Measurements from ENCODE around the gene RNF126. TPM values are rescaled to one million over a fixed set of nuclear protein-coding genes. Genes with fewer than 3 reads are reported as not detected.

RNF126 gene
- total RNA-seq, 2 experiments from 2014 or later, result 80.6 to 82.2 TPM

DNA sequence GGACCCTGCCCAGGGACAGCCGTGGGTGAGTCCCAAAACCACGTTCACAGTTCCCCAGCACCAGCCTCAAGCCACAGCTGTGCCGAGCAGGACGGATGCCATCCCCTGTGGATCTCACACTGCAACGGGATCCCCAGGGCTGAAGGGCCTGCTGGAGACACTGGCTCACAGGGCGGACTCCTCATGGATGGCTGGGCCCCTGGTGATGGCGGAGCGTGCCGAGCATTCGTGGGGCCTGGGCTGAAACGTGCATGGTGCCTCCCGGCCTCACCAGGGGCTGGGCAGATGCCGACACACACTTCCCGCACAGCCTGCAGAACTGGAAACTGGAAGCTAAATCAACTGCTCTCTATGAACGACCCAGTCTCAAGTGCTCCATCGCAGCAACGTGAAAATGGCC is 9.6 kb downstream of the RNF126 start:
- H3K36me3 Mint-ChIP-seq (ENCODE audit: low read depth), result peaks cover 38% of the 10 kb centered on the region
- POLR2A ChIA-PET, result no interaction called here
- CTCF ChIA-PET, result no interaction called here

GRCh38 chr19:652467-653389 is 10.3 kb downstream of the RNF126 start:
- Mint-ChIP-seq H3K27ac (no peak overlapping the region), H3K27me3 (no peaks in the 10 kb centered on the region), H3K4me1 (peaks cover 21% of the 10 kb centered on the region), H3K36me3 (ENCODE audit: low read depth) (peaks cover 41% of the 10 kb centered on the region), H3K4me3 (no peak overlapping the region), H3K9me3 (no peaks in the 10 kb centered on the region)
- CTCF ChIA-PET, result no interaction called here
- POLR2A ChIA-PET, result interaction anchor here (0.6 kb wide), 1 partner anchor 1252 kb away, joined by 3 read pairs; no protein-coding TSS in a partner anchor
- no peak for DNase-seq

More for the DNA sequence above, 9.6 kb downstream of the RNF126 start:
- no peak for DNase-seq
- no peak overlapping the region for H3K27ac Mint-ChIP-seq
- H3K9me3 Mint-ChIP-seq, result no peaks in the 10 kb centered on the region
- H3K4me3 Mint-ChIP-seq, result no peak overlapping the region
- H3K27me3 Mint-ChIP-seq, result no peaks in the 10 kb centered on the region
- H3K4me1 Mint-ChIP-seq, result peaks cover 23% of the 10 kb centered on the region

DNA sequence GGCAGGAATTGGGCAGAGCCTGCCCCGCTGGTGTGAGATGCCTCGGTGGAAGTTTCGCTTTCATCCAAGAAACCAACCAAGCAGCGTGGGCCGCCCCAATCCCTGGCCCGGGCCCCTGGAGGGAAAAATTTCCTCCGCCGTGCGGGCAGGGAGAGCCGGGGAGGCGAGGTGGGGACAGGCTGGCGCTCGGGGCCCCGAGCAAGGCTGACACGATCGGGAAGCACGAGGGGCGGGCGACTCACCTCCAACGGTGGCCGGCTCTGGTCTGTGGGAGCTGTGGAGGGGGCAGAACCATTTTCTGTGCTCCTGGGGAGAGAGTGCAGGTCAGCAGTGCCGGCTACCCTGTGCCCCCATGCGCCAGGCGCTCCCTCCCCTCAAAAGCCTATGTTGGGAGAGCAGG is 11.0 kb downstream of the RNF126 start:
- Mint-ChIP-seq H3K4me3 (no peak overlapping the region), H3K4me1 (peaks cover 15% of the 10 kb centered on the region), H3K36me3 (ENCODE audit: low read depth) (peaks cover 37% of the 10 kb centered on the region), H3K27ac (no peak overlapping the region), H3K27me3 (no peaks in the 10 kb centered on the region), H3K9me3 (no peaks in the 10 kb centered on the region)
- ChIA-PET CTCF (no interaction called here), POLR2A (interaction anchor here (0.6 kb wide), 1 partner anchor 1252 kb away, joined by 3 read pairs; no protein-coding TSS in a partner anchor)
- no peak for DNase-seq

DNA sequence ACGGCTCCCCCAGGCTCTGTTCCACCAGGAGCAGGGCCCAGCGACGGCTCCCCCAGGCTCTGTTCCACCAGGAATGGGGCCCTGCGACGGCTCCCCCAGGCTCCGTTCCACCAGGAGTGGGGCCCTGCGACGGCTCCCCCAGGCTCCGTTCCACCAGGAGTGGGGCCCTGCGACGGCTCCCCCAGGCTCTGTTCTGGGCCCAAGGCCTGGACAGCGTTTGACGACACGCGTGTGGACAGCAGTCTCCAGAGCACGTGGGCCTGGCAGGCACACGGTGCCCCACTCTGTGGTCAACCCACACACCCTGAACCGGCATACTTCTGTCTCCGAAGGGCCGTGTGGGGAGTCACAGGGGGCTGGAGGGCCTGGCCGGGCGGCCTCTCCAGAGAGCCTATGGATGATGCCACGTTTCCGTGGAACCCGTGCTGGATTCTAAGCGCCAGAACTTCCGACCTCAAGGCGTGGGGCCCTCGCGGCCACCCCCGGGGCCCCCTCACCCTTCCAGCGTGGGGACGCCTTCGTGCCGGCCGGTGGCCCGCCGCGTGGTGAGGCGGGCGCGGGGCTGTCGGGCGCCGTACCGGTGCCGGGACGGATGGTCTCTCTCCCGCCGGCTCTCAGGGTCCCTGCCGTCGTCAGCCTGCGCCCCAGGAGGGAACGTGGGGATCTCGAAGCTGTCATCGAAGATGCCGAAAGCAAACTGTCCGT is 11.7 kb downstream of the RNF126 start:
- peaks cover 12% of the 10 kb centered on the region for H3K4me1 Mint-ChIP-seq

DNA sequence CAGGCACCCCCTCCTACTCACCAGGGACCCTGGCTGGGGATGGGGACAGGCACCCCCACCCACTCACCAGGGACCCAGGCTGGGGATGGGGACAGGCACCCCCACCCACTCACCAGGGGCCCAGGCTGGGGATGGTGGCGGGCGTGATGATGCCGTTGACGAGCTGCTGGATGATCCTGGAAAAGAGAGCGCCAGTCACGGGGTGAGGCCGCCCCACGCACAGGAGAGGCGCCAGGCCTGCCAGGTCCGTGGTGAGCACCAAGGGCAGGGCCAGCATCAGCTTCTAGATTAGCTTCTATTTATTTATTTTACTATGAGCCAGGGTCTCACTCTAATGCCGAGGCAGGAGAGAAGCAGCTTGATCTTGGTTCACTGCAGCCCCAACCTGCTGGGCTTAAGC is 12.9 kb downstream of the RNF126 start:
- H3K4me1 Mint-ChIP-seq, result peaks cover 7% of the 10 kb centered on the region
- H3K36me3 Mint-ChIP-seq (ENCODE audit: low read depth), result peaks cover 28% of the 10 kb centered on the region
- DNase-seq, result no peak
- H3K27me3 Mint-ChIP-seq, result no peaks in the 10 kb centered on the region
- H3K27ac Mint-ChIP-seq, result no peak overlapping the region
- H3K9me3 Mint-ChIP-seq, result no peaks in the 10 kb centered on the region
- ChIA-PET CTCF (interaction anchor here (1.2 kb wide), 1 partner anchor 8 kb away, joined by 3 read pairs; no protein-coding TSS in a partner anchor), POLR2A (no interaction called here)
- no peak overlapping the region for H3K4me3 Mint-ChIP-seq

More for the DNA sequence above, 11.7 kb downstream of the RNF126 start:
- no peak for DNase-seq
- H3K36me3 Mint-ChIP-seq (ENCODE audit: low read depth), result peaks cover 36% of the 10 kb centered on the region
- no peak overlapping the region for H3K4me3 Mint-ChIP-seq
- H3K9me3 Mint-ChIP-seq, result no peaks in the 10 kb centered on the region
- H3K27me3 Mint-ChIP-seq, result no peaks in the 10 kb centered on the region
- POLR2A ChIA-PET, result no interaction called here
- no peak overlapping the region for H3K27ac Mint-ChIP-seq
- CTCF ChIA-PET, result no interaction called here

- peaks cover 3% of the 10 kb centered on the region for H3K4me1 Mint-ChIP-seq
- no peak for DNase-seq
- CTCF ChIA-PET, result interaction anchor here (1.2 kb wide), 1 partner anchor 7 kb away, joined by 3 read pairs; no protein-coding TSS in a partner anchor
- H3K4me3 Mint-ChIP-seq, result no peak overlapping the region
- peaks cover 25% of the 10 kb centered on the region for H3K36me3 Mint-ChIP-seq (ENCODE audit: low read depth)
- POLR2A ChIA-PET, result no interaction called here
- no peaks in the 10 kb centered on the region for H3K27me3 Mint-ChIP-seq
- H3K9me3 Mint-ChIP-seq, result no peaks in the 10 kb centered on the region
- H3K27ac Mint-ChIP-seq, result no peak overlapping the region
Observed at GRCh38 chr19:648904-649801, 13.9 kb downstream of the RNF126 start.

DNA sequence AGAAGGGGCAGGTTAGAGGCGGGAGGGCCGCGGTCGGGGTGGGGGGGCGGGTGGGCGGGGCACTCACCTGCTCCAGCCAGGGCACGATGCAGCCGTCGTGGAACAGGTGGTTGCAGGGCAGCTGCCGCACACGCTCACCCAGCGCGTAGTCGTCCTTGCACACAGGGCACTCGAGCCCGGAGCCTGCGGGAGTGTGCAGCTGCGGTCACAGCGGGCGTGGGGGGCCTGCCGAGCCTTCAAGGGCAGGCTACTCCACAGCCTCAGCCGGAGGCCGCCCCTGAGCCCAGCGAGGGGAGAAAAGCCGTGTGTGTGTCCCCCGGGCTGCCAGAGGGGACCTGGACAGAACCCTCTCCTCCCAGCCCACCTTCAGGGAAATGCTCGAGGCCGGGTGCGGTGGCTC is 14.7 kb downstream of the RNF126 start:
- H3K9me3 Mint-ChIP-seq, result no peaks in the 10 kb centered on the region
- no peaks in the 10 kb centered on the region for H3K27me3 Mint-ChIP-seq
- no peak for DNase-seq
- CTCF ChIA-PET, result no interaction called here
- POLR2A ChIA-PET, result no interaction called here
- H3K4me3 Mint-ChIP-seq, result no peak overlapping the region
- H3K4me1 Mint-ChIP-seq, result peaks cover 2% of the 10 kb centered on the region
- no peak overlapping the region for H3K27ac Mint-ChIP-seq
- H3K36me3 Mint-ChIP-seq (ENCODE audit: low read depth), result peaks cover 21% of the 10 kb centered on the region

DNA sequence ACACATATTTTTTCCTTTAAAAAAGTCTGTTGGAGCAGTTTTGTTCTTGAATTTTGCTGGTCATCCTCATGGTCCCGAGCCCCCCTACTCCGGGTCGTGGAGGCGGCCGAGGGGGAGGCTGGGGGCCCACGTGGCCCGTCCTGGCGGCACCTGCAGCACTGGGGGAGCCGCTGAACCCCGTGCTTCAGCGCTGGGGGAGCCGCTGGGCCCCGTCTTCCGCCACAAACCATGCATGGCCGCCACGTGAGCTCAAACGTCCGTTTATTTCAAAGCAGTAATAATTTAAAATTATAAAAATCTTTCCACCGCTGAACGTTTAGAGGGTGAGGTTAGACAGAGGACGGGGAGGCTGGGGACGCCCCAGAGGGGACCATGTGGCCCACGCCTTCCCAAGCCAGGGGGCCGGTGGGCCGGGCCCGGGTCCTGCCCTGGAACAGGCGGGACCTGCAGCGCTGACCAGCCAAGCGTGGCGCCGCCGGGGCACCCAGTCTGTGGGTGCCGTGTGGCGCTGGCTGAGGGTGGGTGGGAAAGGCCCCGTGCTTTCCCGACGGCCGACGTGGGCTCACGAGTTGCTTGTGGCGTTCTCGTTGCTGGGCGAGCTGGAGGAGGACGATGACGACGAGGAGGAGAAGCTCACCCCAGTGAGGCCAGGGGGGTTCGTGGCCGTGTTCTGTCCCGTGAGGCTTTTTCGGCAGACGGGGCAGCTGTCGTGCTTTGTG is 15.3 kb downstream of the RNF126 start:
- no peaks in the 10 kb centered on the region for H3K9me3 Mint-ChIP-seq
- ChIA-PET CTCF (no interaction called here), POLR2A (interaction anchor here (1.1 kb wide), 1 partner anchor 13 kb away, joined by 4 read pairs; no protein-coding TSS in a partner anchor)
- no peaks in the 10 kb centered on the region for H3K27me3 Mint-ChIP-seq
- no peak overlapping the region for H3K4me3 Mint-ChIP-seq
- H3K4me1 Mint-ChIP-seq, result peaks cover 2% of the 10 kb centered on the region
- no peak overlapping the region for H3K27ac Mint-ChIP-seq
- H3K36me3 Mint-ChIP-seq (ENCODE audit: low read depth), result peaks cover 18% of the 10 kb centered on the region
- DNase-seq, result no peak

GRCh38 chr19:646779-647565 is 16.0 kb downstream of the RNF126 start:
- POLR2A ChIA-PET, result interaction anchor here (1.1 kb wide), 1 partner anchor 14 kb away, joined by 4 read pairs; no protein-coding TSS in a partner anchor
- no peaks in the 10 kb centered on the region for H3K9me3 Mint-ChIP-seq
- CTCF ChIA-PET, result no interaction called here
- H3K27me3 Mint-ChIP-seq, result no peaks in the 10 kb centered on the region
- DNase-seq, result no peak
- H3K36me3 Mint-ChIP-seq (ENCODE audit: low read depth), result peaks cover 18% of the 10 kb centered on the region
- peaks cover 2% of the 10 kb centered on the region for H3K4me1 Mint-ChIP-seq
- no peak overlapping the region for H3K27ac Mint-ChIP-seq
- H3K4me3 Mint-ChIP-seq, result no peak overlapping the region

DNA sequence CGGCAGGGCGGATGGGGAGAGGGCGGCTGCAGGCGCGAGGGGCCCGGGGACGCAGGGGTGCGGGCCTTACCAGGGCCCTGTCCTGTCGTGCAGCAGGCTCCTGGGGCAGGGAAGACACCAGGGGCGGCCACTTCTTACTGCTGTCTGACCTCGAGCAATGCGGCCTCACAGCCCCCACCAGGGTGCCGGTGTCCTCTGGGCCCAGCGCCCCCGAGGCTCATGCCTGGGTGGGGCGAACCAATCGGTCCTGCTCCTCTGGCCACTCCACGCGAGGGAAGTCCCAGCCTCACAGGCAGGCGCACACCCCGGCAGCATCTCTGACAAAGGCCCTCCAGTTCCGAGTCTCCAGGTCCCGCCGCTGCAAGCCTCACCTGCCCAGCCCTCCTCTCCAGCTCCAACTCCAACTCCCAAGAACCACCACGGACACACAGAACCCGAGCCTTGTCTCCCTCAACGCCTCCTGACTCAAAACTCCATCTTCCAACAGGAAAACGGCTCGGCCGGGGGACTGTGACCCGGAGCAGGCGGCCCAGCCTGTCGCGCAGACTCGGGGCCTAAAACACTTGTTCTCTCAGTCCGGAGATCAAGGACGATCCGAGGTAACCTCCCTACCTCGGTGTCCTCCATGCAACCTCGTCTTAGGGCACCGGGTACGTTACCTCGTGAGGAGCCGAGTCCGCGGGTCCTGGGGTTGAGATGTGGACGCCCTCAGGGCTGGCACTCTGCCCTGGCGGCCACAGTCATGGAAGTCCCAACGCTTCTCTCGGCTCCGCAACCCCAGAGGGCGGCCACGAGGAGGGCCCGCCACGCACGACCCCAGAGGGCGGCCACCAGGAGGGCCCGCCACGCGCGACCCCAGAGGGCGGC is 16.9 kb downstream of the RNF126 start:
- Mint-ChIP-seq H3K4me1 (peaks cover 2% of the 10 kb centered on the region), H3K27me3 (no peaks in the 10 kb centered on the region), H3K36me3 (ENCODE audit: low read depth) (peaks cover 18% of the 10 kb centered on the region), H3K4me3 (no peak overlapping the region), H3K27ac (no peak overlapping the region), H3K9me3 (no peaks in the 10 kb centered on the region)
- DNase-seq, result no peak
- POLR2A ChIA-PET, result interaction anchor here (2.3 kb wide), 1 partner anchor 15 kb away, joined by 5 read pairs; no protein-coding TSS in a partner anchor
- CTCF ChIA-PET, result no interaction called here

- Mint-ChIP-seq H3K36me3 (ENCODE audit: low read depth) (peaks cover 15% of the 10 kb centered on the region), H3K4me3 (no peak overlapping the region), H3K27me3 (no peaks in the 10 kb centered on the region), H3K9me3 (no peaks in the 10 kb centered on the region), H3K4me1 (peaks cover 1% of the 10 kb centered on the region), H3K27ac (no peak overlapping the region)
- CTCF ChIA-PET, result no interaction called here
- DNase-seq, result no peak
- POLR2A ChIA-PET, result interaction anchor here (1.2 to 2.3 kb wide), 2 partner anchors 11 to 16 kb away, joined by 4 to 5 read pairs; partner anchors contain the start of gene POLRMT
Observed at GRCh38 chr19:644789-645188, 18.2 kb downstream of the RNF126 start.
